Stimulated activated naive CD8-positive, alpha-beta T cell treated with anti-CD3 and anti-CD28 coated beads, Interleukin-15, amount 100 ng/mL, for 72 hours (primary cell): ENCODE measurements around the gene TICAM2.
A peak's percentile ranks its signal among the peaks of the same experiment; 100 is the strongest.

Experiments used
- ATAC-seq: fragments of 150-1000 bp; cut with Tn5 transposase; 2 replicates; pipeline ENCODE4 v1.10.0; 2021; ENCODE audit warnings: mild to moderate bottlenecking, moderate library complexity
- DNase-seq, 2 donors: peaks; one replicate each; pipeline ENCODE4 v3.0.0; 2021 to 2022
- H3K27ac Mint-ChIP-seq, 2 donors: one replicate each; pipeline ENCODE4 v1.8.0; 2022; ENCODE audit warnings: mild to moderate bottlenecking in 2 of 2, mixed read lengths in 2 of 2, moderate library complexity in 2 of 2
- H3K27me3 Mint-ChIP-seq: one replicate; pipeline ENCODE4 v1.8.0; 2022; ENCODE audit warnings: mixed read lengths
- H3K4me1 Mint-ChIP-seq: one replicate; pipeline ENCODE4 v1.8.0; 2022; ENCODE audit warnings: mild to moderate bottlenecking, mixed read lengths
- H3K4me3 Mint-ChIP-seq, 2 donors: one replicate each; pipeline ENCODE4 v1.8.0; 2022; ENCODE audit warnings: mild to moderate bottlenecking in 2 of 2, mixed read lengths in 2 of 2, moderate library complexity in 1 of 2
- H3K9me3 Mint-ChIP-seq, 2 donors: one replicate each; pipeline ENCODE4 v1.8.0; 2022; ENCODE audit warnings: mixed read lengths in 2 of 2

TICAM2 gene

GRCh38 chr5:115625579-115626444 lies 23.5 kb upstream of the TICAM2 start, which contains the start of gene TMED7:
Gene TMED7 (minus strand): TSS chr5:115626036. CDS start chr5:115625792, 244 bp downstream.
- peaks cover 14% of the 10 kb centered on the region for H3K4me1 Mint-ChIP-seq
- H3K9me3 Mint-ChIP-seq, result no peaks in the 10 kb centered on the region
- no peak within 1 kb of the TSS for H3K4me3 Mint-ChIP-seq
- DNase-seq, result peak; percentile 98 to 99
- ATAC-seq, result peak; percentile 92
- no peaks in the 10 kb centered on the region for H3K27me3 Mint-ChIP-seq
- H3K27ac Mint-ChIP-seq, result peak within 1 kb of the TSS; percentile 91 to 99

GRCh38 chr5:115624994-115625393 lies 22.7 kb upstream of the TICAM2 start:
- H3K4me1 Mint-ChIP-seq, result peaks cover 14% of the 10 kb centered on the region
- H3K27ac Mint-ChIP-seq, result peak overlapping the region in 1 of 2 donors; percentile 99
- no peak for DNase-seq

GRCh38 chr5:115623658-115624057 lies 21.4 kb upstream of the TICAM2 start:
- H3K27ac Mint-ChIP-seq, result no peak overlapping the region
- DNase-seq (no peak), ATAC-seq (no peak)
- H3K27me3 Mint-ChIP-seq, result no peaks in the 10 kb centered on the region
- H3K9me3 Mint-ChIP-seq, result no peaks in the 10 kb centered on the region
- no peak overlapping the region for H3K4me3 Mint-ChIP-seq
- H3K4me1 Mint-ChIP-seq, result peaks cover 14% of the 10 kb centered on the region

More at GRCh38 chr5:115624994-115625393, 22.7 kb upstream of the TICAM2 start:
- no peaks in the 10 kb centered on the region for H3K9me3 Mint-ChIP-seq
- no peak overlapping the region for H3K4me3 Mint-ChIP-seq
- H3K27me3 Mint-ChIP-seq, result no peaks in the 10 kb centered on the region
- no peak for ATAC-seq

GRCh38 chr5:115621365-115621900 lies 19.2 kb upstream of the TICAM2 start:
- DNase-seq, result no peak
- H3K27me3 Mint-ChIP-seq, result no peaks in the 10 kb centered on the region
- no peak overlapping the region for H3K4me3 Mint-ChIP-seq
- no peaks in the 10 kb centered on the region for H3K9me3 Mint-ChIP-seq
- peak overlapping the region in 1 of 2 donors; percentile 75 for H3K27ac Mint-ChIP-seq
- no peak for ATAC-seq
- peaks cover 6% of the 10 kb centered on the region for H3K4me1 Mint-ChIP-seq

- no peaks in the 10 kb centered on the region for H3K9me3 Mint-ChIP-seq
- H3K27ac Mint-ChIP-seq, result no peak overlapping the region
- H3K4me1 Mint-ChIP-seq, result peaks cover 6% of the 10 kb centered on the region
- H3K4me3 Mint-ChIP-seq, result no peak overlapping the region
- DNase-seq (no peak), ATAC-seq (no peak)
- no peaks in the 10 kb centered on the region for H3K27me3 Mint-ChIP-seq
Measured at GRCh38 chr5:115616892-115617291, 14.6 kb upstream of the TICAM2 start.

- no peak overlapping the region for H3K27ac Mint-ChIP-seq
- ATAC-seq, result no peak
- peaks cover 4% of the 10 kb centered on the region for H3K4me1 Mint-ChIP-seq
- no peaks in the 10 kb centered on the region for H3K27me3 Mint-ChIP-seq
- DNase-seq, result no peak
- no peak overlapping the region for H3K4me3 Mint-ChIP-seq
- H3K9me3 Mint-ChIP-seq, result no peaks in the 10 kb centered on the region
Measured at GRCh38 chr5:115616472-115616871, 14.2 kb upstream of the TICAM2 start.

GRCh38 chr5:115611873-115612272 lies 9.6 kb upstream of the TICAM2 start:
- Mint-ChIP-seq H3K27ac (no peak overlapping the region), H3K27me3 (no peaks in the 10 kb centered on the region), H3K4me3 (no peak overlapping the region), H3K9me3 (no peaks in the 10 kb centered on the region), H3K4me1 (peaks cover 13% of the 10 kb centered on the region)
- ATAC-seq (no peak), DNase-seq (no peak)

- Mint-ChIP-seq H3K9me3 (no peaks in the 10 kb centered on the region), H3K27me3 (no peaks in the 10 kb centered on the region), H3K4me3 (no peak overlapping the region), H3K4me1 (peaks cover 34% of the 10 kb centered on the region), H3K27ac (peak overlapping the region in 1 of 2 donors; percentile 7)
- DNase-seq (no peak), ATAC-seq (no peak)
Measured at GRCh38 chr5:115607935-115608334, 5.7 kb upstream of the TICAM2 start.

- Mint-ChIP-seq H3K27ac (no peak overlapping the region), H3K4me1 (peaks cover 47% of the 10 kb centered on the region), H3K4me3 (no peak overlapping the region), H3K27me3 (no peaks in the 10 kb centered on the region), H3K9me3 (no peaks in the 10 kb centered on the region)
- ATAC-seq (no peak), DNase-seq (no peak)
Measured at GRCh38 chr5:115605436-115605835, 3.2 kb upstream of the TICAM2 start.

- H3K27ac Mint-ChIP-seq, result no peak overlapping the region
- H3K4me3 Mint-ChIP-seq, result peak overlapping the region; percentile 57 to 59
- DNase-seq (no peak), ATAC-seq (no peak)
- no peaks in the 10 kb centered on the region for H3K27me3 Mint-ChIP-seq
- H3K4me1 Mint-ChIP-seq, result peaks cover 49% of the 10 kb centered on the region
- H3K9me3 Mint-ChIP-seq, result no peaks in the 10 kb centered on the region
Measured at GRCh38 chr5:115602591-115603125, 379 bp upstream of the TICAM2 start.

GRCh38 chr5:115600766-115601165 lies 1.5 kb downstream of the TICAM2 start:
- H3K27ac Mint-ChIP-seq, result no peak overlapping the region
- no peaks in the 10 kb centered on the region for H3K27me3 Mint-ChIP-seq
- DNase-seq (no peak), ATAC-seq (no peak)
- peaks cover 39% of the 10 kb centered on the region for H3K4me1 Mint-ChIP-seq
- peak overlapping the region in 1 of 2 donors; percentile 36 for H3K4me3 Mint-ChIP-seq
- H3K9me3 Mint-ChIP-seq, result no peaks in the 10 kb centered on the region

- ATAC-seq (no peak), DNase-seq (no peak)
- Mint-ChIP-seq H3K9me3 (no peaks in the 10 kb centered on the region), H3K4me3 (no peak overlapping the region), H3K4me1 (peaks cover 39% of the 10 kb centered on the region), H3K27me3 (no peaks in the 10 kb centered on the region), H3K27ac (no peak overlapping the region)
Measured at GRCh38 chr5:115599924-115600323, 2.4 kb downstream of the TICAM2 start.

- peaks cover 39% of the 10 kb centered on the region for H3K4me1 Mint-ChIP-seq
- no peak for ATAC-seq
- no peak for DNase-seq
- H3K9me3 Mint-ChIP-seq, result no peaks in the 10 kb centered on the region
- no peaks in the 10 kb centered on the region for H3K27me3 Mint-ChIP-seq
- H3K4me3 Mint-ChIP-seq, result no peak overlapping the region
- H3K27ac Mint-ChIP-seq, result peak overlapping the region in 1 of 2 donors; percentile 8
Measured at GRCh38 chr5:115599502-115599901, 2.8 kb downstream of the TICAM2 start.

- Mint-ChIP-seq H3K27me3 (no peaks in the 10 kb centered on the region), H3K4me1 (peaks cover 2% of the 10 kb centered on the region), H3K4me3 (no peak overlapping the region), H3K9me3 (no peaks in the 10 kb centered on the region), H3K27ac (no peak overlapping the region)
- no peak for ATAC-seq
- no peak for DNase-seq
Measured at GRCh38 chr5:115594128-115595047, 7.9 kb downstream of the TICAM2 start.

- H3K4me3 Mint-ChIP-seq, result no peak overlapping the region
- H3K27ac Mint-ChIP-seq, result no peak overlapping the region
- no peaks in the 10 kb centered on the region for H3K4me1 Mint-ChIP-seq
- ATAC-seq (no peak), DNase-seq (no peak)
- no peaks in the 10 kb centered on the region for H3K27me3 Mint-ChIP-seq
- no peaks in the 10 kb centered on the region for H3K9me3 Mint-ChIP-seq
Measured at GRCh38 chr5:115589043-115589442, 13.2 kb downstream of the TICAM2 start.
